Superior temporal gyrus (tissue), 1 donor: ENCODE results near the gene ACTR6.
"Not testable (repeated sequence)": the region's sequence is repeated elsewhere in the genome, so short reads cannot be mapped to it uniquely, and the experiment has no call there.

Experiments
- DNase-seq: peaks from one replicate; pipeline ENCODE4 v3.0.0-alpha.2; 2016; ENCODE audit errors: extremely low spot score

ACTR6 gene

DNA sequence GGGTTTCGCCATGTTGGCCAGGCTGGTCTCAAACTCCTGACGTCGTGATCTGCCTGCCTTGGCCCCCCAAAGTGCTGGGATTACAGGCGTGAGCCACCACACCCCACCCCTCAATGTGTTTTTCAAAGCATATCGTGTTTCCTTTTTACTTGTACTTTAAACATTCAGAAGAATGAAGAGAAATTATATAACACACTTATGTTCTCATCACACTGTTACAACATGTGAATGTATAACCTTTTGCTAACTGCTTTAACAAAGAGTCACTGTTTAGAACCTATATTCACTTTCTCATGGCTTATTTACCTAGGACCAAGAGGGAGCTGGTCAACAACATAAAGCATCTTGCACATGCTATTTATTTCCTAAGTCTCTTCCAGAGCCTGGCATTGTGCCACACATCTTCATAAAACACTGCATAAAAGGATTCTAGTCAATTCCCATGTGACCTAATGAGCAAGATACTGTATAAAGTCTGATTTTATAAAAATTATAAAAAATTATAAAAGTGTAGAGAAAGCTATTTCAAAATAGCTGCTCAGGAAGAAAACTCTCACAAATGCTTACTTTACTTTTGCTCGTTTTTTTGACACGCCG lies 16.0 kb upstream of the ACTR6 start:
- DNase-seq = no peak

DNA sequence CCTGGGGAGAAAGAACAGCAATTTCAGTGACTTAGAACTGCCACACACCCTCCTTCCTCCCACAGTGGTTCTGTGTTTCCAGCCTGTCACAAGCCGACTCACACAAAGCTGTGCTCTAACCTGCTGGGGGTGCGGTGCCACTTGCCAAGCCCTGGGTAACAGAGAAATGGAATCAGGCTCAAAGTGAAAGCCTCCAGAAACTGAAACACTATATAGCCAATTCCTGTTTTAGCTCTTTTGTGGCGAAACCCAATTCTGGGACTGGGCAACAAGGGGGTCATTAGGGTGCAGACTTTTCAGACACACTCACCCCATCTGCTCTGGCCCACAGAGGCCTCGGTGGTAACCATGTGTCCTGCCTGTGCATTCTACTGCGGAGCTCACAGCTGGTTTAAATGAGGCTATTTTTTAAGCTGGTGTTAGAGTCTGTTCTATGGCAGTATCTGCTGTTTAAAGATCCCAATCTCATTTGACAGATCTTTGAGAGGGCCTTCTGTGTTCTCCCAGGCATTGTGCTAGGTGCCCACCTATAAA lies 15.2 kb upstream of the ACTR6 start:
- DNase-seq = peak; percentile 42

DNA sequence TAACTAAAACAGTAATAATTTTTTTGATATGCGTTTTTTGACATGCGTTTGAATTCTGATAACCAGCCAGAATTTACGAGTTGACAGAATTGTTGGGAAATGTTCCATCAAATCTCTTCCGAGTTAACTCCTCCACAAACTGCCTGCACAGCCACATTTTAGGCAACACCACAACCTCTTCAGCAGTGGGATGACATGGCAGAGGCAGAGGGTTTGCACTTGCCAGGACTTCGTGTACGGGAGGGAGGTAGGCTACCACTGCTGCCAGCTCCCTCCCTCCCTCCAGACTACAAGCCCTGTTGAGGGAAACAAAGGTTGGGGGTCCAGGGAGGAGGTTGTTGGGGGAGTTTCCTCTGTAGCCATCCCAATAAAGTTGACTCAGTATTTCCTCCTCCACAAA lies 14.5 kb upstream of the ACTR6 start:
- peak; percentile 20 for DNase-seq

DNA sequence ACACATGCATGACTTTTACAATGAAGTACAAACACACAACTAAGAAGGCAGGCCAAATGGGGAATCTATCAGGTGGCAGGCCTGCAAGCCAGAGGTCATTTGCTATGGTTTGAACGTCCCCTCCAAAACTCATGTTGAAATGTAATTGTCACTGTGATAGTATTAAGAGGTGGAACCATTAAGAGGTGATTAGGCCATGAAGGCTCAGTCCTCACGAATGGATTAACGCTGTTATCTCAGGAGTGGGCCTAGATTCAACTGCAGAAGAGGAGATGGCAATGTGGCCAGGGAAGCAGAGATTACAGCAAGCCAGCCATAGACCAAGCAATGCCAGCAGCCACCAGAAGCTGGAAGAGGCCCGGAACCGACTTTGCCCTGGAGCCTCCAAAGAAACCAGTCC lies 13.5 kb upstream of the ACTR6 start:
- no peak for DNase-seq

DNA sequence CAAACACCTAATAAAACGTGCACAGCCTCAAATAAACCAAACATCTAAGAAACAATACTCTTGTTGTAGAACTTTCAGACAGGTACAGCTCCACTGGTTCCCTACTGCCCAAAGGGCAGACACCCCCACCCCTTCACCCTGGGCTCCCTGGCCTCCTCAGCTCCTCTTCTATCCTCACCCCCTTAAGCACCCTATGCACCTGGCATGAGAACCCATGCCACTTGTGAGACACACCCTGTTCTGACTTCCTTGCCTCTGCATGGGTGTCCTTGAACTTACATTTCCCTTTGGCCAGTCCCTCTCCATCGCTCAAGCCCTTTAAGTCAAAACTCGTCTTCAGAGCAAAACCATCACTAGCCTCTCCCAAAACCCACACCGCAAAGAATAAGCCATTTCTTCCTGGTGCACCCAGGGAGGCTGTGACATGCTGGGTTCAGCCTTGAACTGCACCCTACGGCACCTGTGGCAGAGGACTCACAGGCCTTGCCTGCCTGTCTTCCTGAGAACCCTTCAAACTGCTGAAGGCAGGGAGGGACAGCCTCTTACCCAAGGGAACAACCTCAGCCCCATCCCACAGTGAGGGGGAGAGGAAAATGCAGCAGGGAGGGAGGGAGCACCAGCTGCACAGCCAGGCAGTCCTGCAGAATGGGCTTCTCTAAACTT lies 12.6 kb upstream of the ACTR6 start:
- no peak for DNase-seq

DNA sequence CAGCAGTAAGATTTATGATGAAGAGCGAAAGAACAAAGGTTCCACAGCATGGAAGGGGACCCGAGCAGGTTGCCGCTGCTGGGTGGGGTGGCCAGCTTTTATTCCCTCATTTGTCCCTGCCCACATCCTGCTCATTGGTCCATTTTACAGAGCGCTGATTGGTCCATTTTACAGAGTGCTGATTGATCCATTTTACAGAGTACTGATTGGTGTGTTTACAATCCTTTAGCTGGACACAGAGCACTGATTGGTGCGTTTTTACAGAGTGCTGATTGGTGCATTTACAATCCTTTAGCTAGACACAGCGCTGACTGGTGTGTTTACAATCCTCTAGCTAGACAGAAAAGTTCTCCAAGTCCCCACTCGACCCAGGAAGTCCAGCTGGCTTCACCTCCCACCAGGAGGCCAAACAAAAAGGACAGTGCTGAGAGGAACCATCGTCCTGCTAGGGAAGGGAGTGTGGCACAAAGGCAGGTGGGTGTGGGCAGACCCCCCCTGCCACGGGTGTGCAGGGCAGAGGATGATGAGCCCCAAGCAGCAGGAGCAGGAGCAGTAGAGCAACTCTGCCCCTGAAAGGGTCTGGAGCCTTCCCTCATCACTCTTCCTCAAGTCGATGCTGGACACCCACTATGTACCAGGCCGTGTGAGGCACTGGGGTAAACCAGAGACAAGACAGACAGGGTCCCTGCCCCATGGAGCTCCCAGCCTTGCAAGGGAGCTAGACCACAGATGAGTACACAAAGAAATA lies 11.6 kb upstream of the ACTR6 start:
- DNase-seq = not testable (repeated sequence)

DNA sequence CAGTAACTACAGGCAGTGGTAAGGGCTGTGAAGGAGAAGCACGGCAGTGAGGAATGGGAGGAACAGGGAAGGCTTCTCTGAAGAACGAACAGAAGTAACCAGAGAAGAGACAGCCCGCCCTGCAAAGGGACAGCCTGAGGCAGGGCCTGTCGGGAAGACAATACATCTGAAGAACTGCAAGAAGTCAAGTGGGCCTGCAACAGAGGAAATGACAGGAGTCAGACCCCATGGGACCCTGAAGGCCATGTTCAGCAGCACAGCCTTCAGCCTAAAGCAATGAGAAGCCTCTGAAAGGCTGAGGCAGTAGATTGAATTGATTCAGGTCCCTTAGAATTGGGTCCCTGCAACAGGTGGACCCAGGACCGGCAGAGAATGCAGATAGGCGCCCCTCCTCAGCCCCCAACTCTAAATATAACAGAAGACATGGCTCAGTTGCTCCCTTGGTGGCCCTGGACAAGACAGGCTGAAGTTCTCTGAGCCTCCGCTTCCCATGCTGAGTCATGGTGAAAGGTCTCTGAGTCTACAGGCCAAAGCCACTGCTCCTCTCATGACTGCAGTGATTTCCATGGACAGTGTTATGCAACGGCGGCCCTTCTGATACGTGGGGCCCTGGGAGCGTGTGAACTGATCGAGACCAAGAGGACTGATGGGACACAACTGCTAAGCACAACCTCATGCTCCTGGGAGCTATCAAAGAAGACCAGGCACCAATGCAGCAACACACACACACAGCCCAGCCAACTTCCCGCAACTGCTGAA lies 10.8 kb upstream of the ACTR6 start:
- DNase-seq = no peak

DNA sequence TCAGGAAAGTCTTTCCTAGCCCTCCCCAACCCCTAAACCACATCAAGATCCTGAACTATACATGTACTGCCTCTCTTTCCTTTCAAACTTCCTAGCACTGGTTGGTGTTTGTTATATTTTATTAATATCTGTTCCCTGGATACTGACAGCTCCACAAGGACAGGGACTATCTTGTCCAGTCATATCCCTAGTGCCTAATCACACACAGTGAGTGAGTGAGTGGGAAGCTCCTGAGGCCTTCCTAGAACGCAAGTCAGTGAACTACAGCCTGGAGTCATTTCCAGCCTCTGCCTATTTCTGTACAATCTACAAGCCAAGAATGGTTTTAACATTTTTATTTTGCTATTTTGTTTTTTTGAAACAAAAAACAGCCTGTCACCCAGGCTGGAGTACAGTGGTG lies 7.5 kb upstream of the ACTR6 start:
- DNase-seq = no peak

DNA sequence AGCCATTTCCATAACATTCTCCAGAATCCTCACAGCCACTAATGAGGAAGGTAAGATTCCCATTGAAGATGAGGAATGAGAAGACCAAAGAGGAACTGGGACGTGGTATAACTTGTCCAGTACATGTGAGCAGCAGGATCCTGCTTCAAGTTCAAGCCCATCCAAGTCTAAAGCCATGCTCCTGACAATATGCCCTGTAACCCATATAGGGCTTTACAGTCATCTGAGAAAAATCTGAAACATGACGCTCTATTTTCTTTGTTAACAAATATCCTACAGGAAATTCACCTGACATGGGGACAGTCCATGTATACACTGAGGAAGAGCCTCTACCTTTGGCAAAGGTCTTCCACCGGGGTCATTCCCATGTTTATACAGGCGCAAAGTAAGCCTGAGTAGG lies 3.1 kb upstream of the ACTR6 start:
- no peak for DNase-seq

DNA sequence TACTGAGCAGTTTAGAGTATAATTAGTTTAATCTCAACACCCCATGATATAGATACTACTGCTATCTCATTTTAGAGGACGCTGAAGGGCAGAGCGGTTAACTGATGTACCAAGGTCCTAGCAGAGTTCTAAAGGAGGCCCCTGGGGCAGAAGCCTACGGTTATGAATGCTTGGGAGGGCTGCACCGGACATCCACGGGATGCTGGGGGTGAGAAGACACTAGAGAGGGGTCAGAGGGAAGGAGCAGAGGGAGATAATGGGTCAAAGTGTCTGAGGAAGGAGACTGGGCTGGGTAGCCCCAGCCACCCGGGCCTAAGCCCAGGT lies 1.6 kb upstream of the ACTR6 start:
- DNase-seq = no peak

DNA sequence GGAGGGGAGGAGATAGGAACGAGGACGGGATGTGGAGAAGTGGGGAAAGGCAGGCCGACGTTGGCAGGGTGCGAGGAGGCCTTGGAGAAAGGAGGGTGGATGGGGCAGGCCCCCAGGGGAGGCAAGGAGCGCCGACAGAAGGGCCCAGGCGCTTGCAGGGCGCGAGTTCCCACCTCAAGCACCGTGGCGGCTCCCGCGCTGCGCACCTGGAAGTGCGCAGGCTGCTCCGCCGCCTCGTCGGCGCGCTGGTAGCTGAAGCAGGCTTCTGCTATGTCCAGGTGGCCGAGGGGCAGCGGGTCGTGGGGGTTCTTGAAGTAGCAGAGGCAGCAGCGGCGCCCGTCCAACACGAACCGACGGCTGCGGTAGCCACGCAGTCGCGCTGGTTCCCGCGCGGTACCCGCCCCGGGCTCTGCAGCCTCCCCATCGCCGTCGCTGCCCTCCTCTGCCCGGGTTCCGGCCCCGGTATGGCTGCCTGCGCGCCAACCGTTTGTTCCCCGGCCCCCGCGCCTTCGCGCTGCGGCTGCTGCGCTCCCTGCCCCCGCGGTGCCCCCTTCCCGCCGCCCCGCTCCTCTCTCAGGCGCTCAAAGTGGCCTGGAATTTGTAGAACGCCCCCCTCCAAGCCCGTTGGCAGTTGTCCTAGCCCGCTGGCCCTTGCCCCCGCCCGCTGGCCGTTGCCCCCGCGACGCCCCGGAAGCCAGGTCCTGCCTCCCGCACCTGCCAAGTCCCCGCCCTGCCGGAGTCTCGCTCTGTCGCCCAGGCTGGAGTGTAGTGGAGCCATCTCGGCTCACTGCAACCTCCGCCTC lies 1.1 kb upstream of the ACTR6 start:
- DNase-seq = no peak

DNA sequence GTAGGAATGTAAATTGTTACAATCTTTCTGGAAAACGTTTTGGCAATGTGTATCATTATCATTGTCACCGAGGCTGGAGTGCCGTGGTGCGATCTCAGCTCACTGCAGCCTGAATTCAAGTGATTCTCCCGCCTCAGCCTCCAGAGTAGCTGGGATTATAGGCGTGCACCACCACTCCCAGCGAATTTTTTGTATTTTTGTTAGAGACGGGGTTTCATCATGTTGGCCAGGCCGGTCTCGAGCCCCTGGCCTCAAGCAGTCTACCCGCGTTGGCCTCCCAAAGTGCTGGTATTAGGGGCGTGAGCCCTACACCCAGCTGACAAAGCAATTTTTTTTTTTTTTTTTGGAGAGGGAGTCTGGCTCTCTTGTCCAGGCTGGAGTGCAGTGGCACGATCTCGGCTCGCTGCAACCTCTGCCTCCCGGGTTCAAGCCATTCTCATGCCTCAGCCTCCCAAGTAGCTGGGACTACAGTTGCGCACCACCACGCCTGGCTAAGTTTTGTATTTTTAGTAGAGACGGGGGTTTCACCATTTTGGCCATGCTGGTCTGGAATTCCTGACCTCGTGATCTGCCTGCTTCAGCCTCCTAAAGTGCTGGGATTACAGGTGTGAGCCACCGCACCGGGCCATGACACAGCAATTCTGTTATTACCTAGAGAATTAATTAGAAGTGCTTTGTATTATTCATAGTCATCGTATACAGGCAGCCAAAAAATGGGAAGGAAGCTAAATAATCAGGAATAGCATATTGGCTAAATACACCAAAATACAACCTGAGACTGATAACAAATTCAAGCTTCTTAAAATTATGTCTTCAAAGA lies 1.2 kb downstream of the ACTR6 start:
- no peak for DNase-seq

DNA sequence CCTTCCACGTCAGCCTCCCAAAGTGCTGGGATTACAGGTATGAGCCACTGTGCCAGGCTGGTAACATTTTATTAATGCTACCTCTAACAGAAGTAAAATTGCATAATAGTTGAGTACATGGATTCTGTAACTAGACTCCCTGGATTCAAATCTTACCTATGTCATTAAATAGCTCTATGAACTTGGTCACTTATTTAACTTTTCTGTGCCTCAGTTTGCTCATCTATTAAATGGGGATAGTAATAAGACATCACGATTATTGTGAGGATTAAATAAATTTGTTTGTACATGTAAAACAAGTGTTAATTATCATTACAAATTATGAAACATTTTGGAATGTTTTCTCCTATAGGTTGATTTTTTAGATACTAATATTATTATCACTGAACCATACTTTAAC lies 6.7 kb downstream of the ACTR6 start:
- no peak for DNase-seq

DNA sequence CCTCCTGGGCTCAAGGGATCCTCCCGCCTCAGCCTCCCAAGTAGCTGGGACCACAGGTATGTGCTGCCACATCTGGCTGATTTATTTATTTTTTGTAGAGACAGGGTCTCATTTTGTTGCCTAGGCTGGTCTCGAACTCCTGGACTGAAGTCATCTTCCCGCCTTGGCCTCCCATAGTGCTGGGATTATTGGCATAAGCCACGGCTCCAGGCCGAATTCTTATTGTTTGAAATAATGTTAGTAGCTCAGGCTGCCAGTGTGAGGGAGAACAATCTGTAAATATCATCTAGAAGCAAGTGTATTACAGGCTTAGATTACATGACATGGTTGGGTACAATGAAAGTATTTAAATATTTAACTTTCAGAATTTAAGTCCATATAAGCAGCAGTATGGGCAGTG lies 8.2 kb downstream of the ACTR6 start:
- no peak for DNase-seq

DNA sequence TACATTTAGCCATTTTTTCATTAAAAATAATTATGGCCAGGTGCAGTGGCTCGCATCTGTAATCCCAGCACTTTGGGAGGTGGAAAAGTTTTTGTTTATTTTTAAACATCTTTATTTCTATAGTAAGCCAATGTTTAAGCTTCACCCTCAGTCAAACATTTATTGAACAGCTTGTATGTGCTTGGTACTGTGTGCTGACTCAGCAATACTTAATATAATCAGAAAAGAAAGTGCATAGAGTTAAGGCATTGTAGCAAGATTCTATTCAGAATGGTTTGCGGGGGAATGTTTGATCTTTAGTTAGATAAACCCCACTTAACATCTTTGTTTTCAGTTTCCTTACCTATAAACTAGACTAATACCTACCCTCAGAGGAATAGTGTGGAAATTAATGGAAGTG lies 11.1 kb downstream of the ACTR6 start:
- DNase-seq = no peak

DNA sequence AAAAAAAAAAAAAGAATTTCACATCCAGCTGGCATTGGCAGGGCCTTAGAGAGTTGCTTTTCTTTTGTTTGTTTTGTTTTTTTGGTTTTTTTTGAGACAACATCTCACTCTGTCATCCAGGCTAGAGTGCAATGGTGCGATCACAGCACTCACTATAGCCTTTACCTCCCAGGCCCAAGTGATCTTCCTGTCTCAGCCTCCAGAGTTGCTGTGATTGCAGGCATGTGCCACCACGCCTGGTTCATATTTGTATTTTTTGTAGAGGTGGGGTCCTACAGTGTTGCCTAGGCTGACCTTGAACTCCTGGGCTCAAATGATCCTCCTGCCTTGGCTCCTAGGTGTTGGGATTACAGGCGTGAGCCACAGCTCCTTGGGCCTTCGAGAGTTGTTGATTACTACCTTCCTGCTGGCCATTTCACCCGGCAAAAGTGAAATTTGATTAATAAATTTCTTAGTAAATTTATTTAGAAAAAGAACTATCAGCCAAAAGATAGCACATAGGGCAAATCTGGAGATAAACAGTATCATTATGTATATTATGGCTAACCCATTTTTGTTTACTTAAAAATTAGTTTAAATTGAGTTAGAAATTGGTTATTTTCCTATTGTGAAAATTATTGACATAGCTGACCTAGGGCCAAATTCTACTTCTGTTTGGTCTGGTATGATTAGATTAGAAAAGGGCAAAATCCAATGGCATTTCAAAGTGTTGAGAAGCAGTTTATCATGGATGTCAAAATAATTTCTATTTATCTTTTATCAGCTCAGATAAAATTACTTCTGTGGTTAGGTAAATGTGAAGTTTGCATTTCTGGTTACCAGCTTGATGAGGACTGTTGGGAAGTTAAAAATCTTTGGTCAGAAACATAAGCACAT lies 12.6 kb downstream of the ACTR6 start:
- no peak for DNase-seq

DNA sequence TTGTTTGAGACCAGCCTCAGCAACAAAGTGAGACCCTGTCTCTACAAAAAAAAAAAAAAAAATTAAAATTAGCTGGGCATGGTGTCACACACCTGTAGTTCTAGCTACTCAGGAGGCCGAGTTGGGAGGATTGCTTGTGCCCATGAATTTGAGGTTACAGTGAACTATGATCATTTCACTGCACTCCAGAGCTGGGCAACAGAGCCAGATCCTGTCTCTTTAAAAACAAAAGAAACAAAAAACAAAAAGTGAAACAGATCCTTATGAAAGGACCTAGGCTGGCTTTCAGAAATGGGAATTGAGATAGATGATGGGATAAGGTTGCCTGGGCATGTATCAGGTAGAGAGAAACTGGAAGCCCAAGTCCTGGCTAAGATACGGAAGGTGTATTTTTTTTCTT lies 13.9 kb downstream of the ACTR6 start:
- no peak for DNase-seq

DNA sequence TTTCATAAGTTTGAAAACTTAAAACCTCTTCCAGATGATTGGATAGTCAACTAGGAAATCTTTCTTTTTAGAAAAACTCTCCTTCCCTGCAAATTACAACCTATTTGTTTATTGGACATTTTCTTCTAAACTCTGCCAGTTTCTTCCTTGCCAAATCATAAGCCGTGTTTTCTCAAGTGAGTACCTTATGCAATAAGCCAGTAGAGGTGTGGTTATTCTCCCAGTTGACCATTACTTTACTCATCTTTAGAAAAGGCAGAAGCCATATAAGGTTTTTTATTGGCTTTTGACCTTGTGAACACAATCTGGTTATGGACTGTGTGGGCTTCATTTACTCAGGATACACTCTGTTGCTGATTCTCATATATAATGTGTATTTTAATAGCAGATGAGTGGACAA lies 14.6 kb downstream of the ACTR6 start:
- DNase-seq = no peak

DNA sequence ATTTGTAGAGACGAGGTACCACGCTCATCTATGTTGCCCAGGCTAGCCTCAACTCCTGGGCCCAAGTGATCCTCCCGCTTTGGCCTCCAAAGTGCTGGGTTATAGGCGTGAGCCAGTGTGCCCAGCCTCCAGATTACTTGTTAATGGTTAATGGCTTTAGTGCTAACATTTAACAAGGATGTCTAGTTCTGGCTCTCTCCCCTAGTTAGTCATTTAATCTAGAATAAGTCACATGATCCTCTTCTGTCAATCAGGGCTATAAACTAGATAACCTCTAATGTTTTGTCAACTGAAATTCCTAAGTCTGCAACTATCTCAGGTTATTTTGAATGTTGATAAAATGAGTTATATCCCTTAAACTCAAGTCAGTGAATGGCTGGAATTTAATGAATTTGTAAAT lies 15.7 kb downstream of the ACTR6 start:
- no peak for DNase-seq
